Activated T-cell treated with anti-CD3 and anti-CD28 coated beads, Interleukin-2, amount 50 U/mL, for 1 hour (primary cell): ENCODE measurements around the gene REXO4.
"Not testable (repeated sequence)": the region's sequence is repeated elsewhere in the genome, so short reads cannot be mapped to it uniquely, and the experiment has no call there.

ENCODE experiments used
- DNase-seq: peaks from one replicate; pipeline ENCODE4 v3.0.0-alpha.2; 2020

Gene REXO4, protein sequence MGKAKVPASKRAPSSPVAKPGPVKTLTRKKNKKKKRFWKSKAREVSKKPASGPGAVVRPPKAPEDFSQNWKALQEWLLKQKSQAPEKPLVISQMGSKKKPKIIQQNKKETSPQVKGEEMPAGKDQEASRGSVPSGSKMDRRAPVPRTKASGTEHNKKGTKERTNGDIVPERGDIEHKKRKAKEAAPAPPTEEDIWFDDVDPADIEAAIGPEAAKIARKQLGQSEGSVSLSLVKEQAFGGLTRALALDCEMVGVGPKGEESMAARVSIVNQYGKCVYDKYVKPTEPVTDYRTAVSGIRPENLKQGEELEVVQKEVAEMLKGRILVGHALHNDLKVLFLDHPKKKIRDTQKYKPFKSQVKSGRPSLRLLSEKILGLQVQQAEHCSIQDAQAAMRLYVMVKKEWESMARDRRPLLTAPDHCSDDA

DNA sequence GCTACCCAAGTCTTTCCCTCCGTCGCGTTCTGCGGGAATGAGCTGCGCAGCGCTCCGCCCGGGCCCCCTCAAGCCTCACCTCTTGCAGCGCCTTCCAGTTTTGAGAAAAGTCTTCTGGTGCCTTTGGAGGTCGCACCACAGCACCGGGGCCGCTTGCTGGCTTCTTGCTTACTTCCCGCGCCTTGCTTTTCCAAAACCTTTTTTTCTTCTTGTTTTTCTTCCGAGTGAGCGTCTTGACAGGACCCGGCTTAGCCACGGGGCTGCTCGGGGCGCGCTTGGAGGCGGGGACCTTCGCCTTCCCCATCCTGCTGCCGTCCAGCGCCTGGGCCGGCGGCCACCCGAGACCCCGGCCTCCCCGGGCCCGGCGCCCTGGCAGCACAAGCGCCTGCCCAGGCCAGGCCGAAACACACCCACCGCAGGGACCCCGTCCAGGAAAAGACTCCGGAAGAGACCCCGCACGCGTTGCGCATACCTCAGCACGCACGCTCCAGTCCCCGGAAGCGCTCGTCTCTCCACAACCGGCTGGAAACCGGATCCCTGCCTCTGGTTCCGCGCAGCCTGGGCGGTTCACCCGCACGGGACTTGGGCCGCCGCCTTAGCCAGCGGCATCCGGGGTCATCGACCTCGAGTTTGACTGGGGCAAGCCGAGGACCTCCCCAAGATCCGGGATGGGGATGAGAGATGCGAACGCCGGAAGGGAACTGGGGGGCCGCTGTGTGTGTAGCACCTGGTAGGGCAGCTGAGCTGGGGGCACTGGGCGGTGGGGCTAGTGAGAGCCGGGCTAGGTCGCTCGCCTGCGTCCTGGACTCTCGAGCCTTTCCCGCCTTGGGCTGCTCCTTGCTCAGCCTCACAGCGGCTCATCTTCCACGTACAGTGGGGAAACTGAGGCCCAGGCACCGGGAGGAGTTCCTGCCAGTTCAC lies at the start of gene REXO4:
Gene REXO4 (minus strand): TSS at position 470 of the 921 bp plus-strand sequence. CDS start 166 bp downstream, at position 304.
- peak; percentile 87 for DNase-seq

DNA sequence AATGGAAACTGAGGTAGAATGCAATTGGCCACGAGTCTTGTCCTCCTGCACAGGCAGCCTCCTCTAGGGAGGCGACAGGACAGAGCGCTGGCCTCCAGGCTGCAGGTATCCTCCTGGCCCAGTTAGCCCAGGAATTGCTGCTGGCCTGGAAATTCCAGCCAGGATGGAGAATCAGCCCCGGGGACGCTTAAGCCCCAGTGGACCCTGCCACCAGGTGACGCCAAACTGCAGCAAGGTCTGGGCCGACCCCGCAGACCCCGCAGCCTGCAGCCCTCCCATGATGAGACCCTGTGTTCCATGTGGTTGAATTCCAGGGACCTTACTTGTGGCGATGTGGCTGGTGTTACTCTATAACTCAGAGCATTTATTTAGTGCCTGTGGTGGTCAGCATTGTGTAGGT lies 49.3 kb upstream of the REXO4 start:
- no peak for DNase-seq

DNA sequence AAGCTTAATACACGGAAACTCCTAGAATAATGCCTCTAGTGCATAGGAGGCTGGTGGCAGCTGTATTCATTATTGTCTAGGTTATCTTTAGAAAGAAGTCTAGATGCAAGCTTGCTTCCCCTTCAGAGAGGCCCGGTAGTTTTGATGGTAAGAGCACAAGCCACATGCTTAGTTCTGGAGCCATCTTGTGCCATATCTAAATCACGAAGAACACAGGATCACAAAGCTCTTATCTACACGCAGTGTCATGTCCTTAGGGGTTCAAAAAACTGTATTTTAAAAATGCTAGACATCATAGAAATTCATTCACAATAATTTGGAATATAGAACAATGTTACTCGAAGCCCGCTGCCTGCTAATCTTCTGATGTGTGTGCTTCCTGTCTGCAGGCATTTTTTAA lies 48.2 kb upstream of the REXO4 start:
- DNase-seq: no peak

DNA sequence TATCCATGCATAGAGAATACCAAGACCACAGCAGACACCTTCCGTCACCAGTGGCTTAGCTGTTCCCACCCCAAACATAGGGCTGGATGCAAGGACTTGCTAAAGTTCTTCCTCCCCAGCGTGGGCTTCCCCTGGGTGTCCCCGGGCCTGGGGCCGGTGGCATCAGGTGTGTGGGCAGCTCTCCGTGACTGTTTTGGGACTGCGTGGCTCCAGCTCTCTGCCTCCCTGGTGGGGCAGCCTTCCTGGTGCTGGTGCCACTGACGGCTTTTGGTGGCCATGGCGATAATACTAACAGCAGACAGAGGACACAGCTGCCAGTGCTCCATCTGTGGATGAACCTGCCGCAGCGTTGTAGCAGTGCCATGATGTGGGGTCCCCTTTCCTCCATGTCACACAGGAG lies 46.8 kb upstream of the REXO4 start:
- no peak for DNase-seq

DNA sequence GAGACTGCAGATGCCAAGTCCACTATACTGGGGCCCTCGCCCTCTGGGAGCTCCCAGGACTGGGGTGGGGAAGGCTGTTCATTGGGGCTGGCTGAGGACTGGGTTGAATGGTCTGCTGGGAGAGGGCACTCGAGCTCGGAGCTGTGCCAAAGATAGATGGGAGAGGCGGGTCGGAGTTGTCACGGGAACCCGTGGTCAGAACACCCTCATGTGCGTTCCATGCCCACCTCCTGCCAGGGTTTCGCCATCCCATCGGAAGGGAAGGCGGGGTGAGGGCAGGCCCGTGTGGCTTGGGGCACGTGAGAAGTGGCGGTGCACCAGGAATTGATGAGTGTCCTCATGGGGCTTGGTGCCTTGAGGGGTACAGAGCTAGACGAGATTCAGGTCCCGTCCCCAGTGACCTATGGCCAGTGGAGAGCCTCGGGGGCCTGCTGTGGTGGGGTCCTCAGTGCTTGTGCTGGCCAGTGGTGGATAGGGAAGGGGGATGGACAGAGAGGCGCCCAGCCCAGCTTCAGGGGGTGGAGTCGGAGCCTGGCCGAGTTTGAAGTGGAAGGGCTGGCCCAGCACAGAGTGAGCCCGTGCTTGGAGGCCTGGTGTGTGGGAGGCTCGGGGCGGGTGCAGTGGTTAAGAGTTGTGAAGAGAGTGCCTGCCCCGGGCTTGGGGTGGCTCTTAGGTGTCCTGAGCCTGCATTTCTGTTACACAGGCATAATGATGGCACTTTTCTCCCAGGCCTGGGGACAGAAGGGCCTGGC lies 46.2 kb upstream of the REXO4 start:
- DNase-seq: no peak

DNA sequence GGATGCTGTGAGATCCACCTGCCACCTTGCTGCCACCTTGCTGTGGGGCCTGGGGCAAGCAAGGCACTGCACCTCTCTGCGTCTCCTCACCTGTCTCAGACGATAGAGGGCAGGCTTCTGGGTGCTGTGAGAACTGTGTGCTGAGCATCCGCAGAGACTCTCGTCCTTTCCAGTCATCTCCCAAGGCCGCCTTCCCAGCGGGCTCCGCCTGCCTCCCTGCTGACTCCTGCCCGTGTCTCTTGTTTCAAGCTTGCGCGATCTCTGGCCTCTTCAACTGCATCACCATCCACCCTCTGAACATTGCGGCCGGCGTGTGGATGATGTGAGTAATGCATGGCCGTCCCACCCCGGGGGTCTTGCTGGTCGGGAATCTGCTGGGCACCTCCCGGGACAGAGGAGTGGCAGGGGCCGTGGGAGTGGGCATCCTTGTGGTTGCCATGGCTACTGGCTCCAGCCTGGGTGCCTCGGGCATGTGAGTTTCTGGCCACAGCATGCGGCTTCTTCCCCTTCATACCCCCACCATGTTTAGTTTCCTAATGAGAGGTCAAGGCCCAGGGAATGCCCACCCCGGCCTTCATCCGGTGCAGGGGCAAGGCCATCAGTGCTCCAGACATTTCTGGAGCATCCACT lies 45.5 kb upstream of the REXO4 start:
- DNase-seq: no peak

DNA sequence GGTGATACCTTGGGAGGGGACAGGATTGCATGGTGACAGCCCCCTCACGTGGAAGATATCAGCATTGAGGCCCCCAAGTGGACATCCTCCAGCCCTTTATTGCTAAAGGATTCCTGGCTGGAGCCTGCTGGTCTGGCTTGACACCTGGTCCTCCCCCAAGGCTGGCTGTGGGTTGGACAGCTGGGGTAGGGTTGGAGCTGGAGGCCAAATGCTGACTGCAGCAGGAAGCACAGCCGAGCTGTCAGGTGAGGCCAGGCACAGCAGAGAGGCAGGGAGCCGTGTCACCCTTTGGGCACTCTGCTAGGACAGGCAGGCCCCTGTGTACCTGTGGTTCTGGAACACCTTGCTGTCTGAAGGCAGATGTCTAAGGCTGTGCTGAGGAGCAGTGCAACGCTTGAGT lies 44.2 kb upstream of the REXO4 start:
- DNase-seq: no peak

DNA sequence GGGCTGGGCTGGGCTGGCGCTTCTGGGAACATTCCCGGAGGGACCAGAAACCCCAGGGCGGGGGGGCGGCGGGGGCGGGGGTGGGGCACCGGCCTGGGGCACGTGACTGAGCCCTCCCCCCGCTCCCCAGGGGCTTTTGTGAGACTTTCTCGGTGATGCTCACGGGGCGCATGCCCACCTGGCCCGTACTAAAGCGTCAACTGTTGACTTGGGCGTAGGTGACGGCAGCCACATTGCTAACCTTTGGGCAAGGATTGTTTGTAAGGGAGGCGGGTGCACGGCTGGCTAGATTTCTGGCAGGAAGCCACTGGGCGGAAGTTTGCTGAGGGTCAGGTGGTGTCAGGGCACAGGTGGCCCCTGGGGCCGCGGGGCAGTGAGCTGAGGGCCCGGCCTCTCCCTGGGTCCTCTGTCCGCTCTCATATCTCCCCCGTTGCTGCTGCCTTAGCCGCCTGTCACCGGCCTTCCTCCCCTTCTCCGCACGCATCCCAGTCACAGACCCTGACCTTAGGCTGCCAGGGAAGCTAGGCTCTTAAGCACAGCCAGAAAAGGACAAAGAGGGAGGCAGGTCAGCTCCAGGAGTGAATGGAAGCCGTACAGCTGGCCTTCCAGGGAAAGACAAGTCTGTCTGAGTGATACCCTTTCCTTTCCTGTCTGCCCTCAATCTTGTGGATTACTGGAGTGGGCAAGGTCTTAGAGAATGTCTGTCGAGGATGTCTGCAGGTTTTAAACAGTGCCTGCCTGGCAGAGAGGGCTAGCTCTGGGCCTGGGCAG lies 42.8 kb upstream of the REXO4 start:
- DNase-seq: no peak

DNA sequence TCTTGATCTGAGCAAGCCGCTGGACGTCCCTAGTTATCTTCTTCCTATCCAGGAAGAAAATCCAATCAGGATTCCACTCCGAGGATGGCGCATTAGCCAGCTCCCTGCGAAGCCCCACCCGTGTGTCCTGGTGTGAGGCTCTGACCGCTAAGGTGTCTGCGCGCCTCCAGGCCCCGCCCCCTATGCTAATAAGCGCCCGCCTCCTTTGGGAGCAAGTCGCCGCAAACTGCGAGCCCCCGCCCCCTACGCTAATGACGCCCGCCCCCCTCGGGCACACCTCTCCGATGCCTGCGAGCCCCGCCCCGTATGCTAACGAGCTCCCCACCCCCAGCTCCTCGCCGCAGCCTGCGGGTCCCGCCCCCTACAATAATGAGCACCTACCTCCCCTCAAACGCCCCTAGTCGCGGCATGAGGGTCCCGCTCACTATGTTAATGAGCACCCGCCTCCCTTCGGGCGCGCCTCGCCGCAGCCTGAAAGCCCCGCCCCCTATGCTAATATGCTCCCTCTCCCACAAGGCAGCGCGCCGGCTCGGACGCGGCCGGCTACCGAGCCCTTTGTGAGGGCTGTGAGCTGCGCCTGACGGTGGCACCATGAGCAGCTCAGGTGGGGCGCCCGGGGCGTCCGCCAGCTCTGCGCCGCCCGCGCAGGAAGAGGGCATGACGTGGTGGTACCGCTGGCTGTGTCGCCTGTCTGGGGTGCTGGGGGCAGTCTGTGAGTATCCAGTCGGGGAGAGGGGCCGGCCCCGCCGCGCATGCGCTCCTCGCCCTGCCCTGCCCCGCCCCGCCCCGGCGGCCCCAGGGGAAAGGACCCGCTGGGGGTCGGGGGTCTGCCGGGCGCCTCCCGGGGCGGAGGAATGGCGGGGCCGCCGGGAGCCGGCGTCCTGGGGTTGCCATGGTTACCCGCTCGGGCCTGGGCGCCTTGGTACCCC lies 41.9 kb upstream of the REXO4 start, which contains the start of gene CACFD1:
Gene CACFD1 (plus strand): TSS at position 503 of the 929 bp plus-strand sequence. CDS start 89 bp downstream, at position 592.
- peak; percentile 90 for DNase-seq

DNA sequence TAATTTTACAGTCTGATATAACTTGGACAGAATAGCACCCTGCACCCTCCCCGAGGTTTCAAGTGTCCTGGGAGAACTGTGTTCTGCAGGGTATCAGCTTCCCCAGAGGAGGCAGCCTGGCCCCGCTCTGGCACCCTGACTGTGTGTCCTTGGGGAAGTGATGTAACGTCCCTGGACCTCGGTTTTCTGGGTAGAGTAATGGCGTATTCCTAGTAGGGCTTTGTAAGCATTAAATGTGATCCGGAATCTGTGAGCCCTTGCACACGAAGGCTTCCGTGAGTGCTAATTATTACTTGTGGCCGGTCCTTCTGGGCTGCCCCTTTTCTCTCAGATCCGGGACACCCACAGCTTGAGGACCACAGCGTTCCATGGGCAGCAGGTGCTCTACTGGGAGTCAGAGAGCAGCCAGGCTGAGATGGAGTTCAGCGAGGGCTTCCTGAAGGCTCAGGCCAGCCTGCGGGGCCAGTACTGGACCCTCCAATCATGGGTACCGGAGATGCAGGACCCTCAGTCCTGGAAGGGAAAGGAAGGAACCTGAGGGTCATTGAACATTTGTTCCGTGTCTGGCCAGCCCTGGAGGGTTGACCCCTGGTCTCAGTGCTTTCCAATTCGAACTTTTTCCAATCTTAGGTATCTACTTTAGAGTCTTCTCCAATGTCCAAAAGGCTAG lies 41.0 kb upstream of the REXO4 start:
- no peak for DNase-seq

DNA sequence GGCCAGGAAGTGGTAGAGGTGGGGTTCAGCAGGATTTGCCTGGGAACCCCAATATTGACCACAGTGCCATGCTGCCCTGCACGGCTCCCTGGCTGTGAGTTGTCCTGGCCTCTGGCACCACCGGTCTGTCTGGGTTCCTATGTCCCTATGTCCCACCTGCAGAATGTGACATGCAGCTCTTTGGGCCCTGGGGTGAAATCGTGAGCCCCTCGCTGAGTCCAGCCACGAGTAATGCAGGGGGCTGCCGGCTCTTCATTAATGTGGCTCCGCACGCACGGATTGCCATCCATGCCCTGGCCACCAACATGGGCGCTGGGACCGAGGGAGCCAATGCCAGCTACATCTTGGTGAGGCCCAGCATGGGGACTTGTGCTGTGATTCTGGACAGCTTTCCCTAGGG lies 39.9 kb upstream of the REXO4 start:
- no peak for DNase-seq

DNA sequence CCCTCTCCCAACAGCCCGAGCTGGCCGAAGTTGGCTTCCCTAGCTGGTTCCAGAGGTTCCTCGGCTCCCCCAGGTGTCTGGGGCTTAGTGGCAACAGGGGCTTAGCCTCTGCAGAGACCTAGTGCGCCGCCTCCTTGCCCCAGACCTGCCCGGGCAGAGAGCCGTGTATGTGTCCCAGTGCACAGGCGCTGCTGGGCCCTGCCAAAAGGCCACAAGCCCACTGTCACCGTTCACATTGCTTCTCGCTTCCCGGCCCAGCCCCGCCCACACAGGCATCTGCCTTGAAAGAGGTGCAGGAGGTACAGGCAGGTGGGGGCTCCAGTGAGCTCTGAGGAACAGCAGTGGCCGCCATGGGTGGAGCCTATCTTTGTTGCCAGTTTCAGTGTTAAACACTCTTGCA lies 39.4 kb upstream of the REXO4 start:
- no peak for DNase-seq

DNA sequence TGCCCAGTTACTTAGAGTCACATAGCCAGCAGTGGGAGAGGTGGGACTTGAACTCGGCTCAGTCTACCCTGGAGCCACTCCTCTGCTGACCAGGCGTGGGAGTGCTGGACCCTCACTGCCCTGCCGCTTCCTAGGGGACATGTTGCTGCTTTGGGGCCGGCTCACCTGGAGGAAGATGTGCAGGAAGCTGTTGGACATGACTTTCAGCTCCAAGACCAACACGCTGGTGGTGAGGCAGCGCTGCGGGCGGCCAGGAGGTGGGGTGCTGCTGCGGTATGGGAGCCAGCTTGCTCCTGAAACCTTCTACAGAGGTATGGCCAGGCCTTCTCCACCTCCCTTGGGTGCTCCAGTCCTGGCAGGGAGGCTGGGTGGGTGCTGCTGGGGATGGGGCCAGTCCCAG lies 38.6 kb upstream of the REXO4 start:
- DNase-seq: no peak

DNA sequence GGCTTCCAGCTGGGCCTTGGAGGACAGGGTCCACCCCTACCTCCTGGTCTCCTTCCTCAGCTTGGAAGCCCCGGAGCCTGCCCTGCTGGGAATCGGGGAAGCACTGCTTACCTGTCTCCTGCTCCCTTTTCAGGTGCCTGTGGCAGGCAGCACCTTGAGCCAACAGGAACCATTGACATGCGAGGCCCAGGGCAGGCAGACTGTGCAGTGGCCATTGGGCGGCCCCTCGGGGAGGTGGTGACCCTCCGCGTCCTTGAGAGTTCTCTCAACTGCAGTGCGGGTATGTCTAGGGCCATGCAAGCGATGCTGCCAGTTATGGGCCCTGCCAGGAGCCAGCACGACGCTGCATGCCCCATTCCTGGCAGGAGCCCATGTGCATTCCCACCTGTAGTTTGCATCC lies 38.1 kb upstream of the REXO4 start:
- no peak for DNase-seq

DNA sequence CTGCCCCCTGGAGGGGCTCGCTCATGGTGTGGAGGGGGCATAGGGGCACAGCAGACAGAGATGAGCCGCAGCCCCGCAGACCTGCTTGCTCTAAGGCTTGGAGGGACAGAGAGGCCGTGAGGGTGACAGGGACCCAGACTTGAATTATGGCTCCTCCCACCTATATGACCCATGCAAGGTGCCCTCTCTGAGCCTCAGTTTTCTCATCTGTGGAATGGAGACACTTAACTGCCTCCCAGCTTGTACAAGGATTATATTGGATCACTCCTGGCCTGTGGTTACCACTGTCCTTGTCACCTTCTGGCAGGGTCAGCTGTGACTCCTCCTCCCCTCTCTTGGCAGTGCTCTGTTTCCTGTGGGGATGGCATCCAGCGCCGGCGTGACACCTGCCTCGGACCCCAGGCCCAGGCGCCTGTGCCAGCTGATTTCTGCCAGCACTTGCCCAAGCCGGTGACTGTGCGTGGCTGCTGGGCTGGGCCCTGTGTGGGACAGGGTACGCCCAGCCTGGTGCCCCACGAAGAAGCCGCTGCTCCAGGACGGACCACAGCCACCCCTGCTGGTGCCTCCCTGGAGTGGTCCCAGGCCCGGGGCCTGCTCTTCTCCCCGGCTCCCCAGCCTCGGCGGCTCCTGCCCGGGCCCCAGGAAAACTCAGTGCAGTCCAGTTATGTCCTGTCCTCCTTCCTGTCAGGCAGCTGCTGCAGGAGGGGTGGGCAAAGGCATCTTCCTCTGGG lies 37.3 kb upstream of the REXO4 start:
- no peak for DNase-seq

DNA sequence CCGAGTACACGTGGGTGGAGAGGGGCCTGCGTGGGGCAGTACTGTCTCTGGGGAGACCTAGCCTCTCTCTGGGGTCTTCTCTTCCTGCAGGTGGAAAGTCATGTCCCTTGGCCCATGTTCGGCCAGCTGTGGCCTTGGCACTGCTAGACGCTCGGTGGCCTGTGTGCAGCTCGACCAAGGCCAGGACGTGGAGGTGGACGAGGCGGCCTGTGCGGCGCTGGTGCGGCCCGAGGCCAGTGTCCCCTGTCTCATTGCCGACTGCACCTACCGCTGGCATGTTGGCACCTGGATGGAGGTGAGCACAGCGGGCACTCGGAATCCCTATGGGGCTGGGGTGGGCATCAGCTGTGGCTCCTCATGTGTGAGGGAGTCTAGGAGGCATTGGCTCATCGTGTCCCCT lies 36.5 kb upstream of the REXO4 start:
- no peak for DNase-seq

DNA sequence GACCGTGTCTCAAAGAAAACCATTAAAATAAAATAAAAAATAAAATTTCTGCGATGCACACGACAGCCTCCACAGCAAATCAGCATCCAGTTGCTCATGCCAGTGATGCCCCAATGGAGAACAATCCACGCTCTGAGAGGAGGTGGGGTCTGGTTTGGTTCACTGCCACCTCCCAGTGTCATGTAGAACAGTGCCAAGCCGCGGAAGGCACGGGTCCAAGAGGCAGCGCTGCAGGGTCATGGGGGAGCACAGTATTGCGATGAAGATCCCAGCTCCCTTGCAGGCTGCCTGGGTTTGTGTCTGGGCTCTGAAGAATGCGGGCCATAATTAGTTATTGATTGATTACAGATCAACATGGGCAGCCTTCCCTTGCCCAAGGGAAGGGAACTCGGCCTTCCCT lies 35.8 kb upstream of the REXO4 start:
- no peak for DNase-seq

DNA sequence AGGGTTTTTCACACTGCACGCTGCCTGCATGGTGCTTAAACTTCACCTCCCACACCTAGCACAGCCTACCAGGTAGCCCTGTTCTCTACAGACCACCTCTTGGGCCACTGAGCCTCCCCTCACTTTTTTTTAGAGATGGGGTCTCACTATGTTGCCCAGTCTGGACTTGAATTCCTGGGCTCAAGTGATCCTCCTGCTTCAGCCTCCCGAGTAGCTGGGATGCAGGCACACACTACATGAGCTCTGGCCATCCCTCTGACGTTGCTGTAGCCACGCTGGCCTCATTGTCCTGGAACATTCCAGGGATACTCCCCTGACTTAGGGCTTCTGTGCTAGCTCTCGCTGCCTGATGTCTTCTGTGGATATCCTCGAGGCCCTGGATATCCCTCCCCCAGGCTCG lies 34.8 kb upstream of the REXO4 start:
- no peak for DNase-seq

DNA sequence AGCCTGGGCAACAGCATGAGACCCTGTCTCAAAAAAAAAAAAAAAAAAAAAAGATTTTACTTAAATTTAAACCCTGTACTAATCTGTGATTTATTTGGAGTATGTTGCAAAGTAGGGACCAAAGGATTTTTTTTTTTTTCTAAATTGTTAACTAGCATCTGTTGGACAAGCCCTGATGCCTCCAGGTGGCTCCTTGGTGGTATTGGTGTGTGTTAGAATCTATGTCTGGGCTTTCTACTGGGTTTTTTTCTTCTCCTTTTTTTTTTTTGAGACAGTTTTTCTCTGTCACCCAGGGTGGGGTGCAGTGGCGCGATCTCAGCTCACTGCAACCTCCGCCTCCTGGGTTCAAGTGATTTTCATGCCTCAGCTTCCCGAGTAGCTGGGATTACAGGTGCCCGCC lies 34.1 kb upstream of the REXO4 start:
- DNase-seq: not testable (repeated sequence)
